GM12891 (cell line): ENCODE measurements around the gene PARD6B.

Experiments
- PAX5 ChIP-seq: IDR thresholded peaks from 2 replicates; pipeline ENCODE4 v1.6.1; 2011; ENCODE audit warnings: low read length, moderate library complexity, mild to moderate bottlenecking; ENCODE audit not compliant: insufficient read depth, severe bottlenecking
- POLR2A ChIP-seq: IDR thresholded peaks from 2 replicates; pipeline ENCODE4 v1.6.1; 2011; ENCODE audit warnings: low read depth, low read length, control low read depth
- POLR2AphosphoS5 ChIP-seq: IDR thresholded peaks from 2 replicates; pipeline ENCODE4 v1.6.1; 2011; ENCODE audit warnings: low read depth, low read length, control low read depth
- POU2F2 ChIP-seq: IDR thresholded peaks from 2 replicates; pipeline ENCODE4 v1.6.1; 2011; ENCODE audit warnings: low read depth, mild to moderate bottlenecking, control low read depth, low read length, moderate library complexity
- SPI1 ChIP-seq: IDR thresholded peaks from 2 replicates; pipeline ENCODE4 v1.6.1; 2011; ENCODE audit warnings: low read depth, low read length, control low read depth
- TAF1 ChIP-seq: IDR thresholded peaks from 2 replicates; pipeline ENCODE4 v1.6.1; 2011; ENCODE audit warnings: low read depth, low read length, control low read depth

- TF ChIP-seq POLR2A (no peak), TAF1 (no peak), SPI1 (no peak), POLR2AphosphoS5 (no peak), POU2F2 (no peak), PAX5 (no peak)
Observed at GRCh38 chr20:50758469-50758868, 27.1 kb downstream of the PARD6B start.
